Lung (tissue), 12 donors: ENCODE data around the gene COL25A1. TPM values are rescaled to one million over a fixed set of nuclear protein-coding genes. Genes with fewer than 3 reads are reported as not detected.

Experiments
- ATAC-seq: fragments of 200-7000 bp; cut with Tn5 transposase; one replicate; pipeline ENCODE4 v1.9.1; 2020; ENCODE audit warnings: moderate number of reproducible peaks; ENCODE audit not compliant: insufficient read depth, low FRiP score
- DNase-seq, 3 donors: peaks; one replicate each; pipeline ENCODE4 v3.0.0-alpha.2; 2013 to 2017
- H3K27ac ChIP-seq, 2 donors: one replicate each; pipeline ENCODE4 v1.5.1; 2013; ENCODE audit warnings: mild to moderate bottlenecking in 2 of 2, moderate library complexity in 2 of 2, control low read depth in 1 of 2, inconsistent platforms in 1 of 2, low read depth in 1 of 2, low read length in 1 of 2
- H3K27me3 ChIP-seq, 3 donors: one replicate each; pipeline ENCODE4 v1.5.1; 2013; ENCODE audit warnings: low read length in 2 of 3; ENCODE audit not compliant: control insufficient read depth in 3 of 3, insufficient read depth in 3 of 3
- H3K36me3 ChIP-seq, 4 donors: one replicate each; pipeline ENCODE4 v1.5.1; 2013; ENCODE audit warnings: low read length in 4 of 4, mild to moderate bottlenecking in 1 of 4, moderate library complexity in 1 of 4; ENCODE audit not compliant: control insufficient read depth in 4 of 4, insufficient read depth in 4 of 4
- H3K4me1 ChIP-seq, 5 donors: one replicate each; pipeline ENCODE4 v1.5.1; 2013; ENCODE audit warnings: low read length in 5 of 5, mild to moderate bottlenecking in 2 of 5, moderate library complexity in 1 of 5; ENCODE audit not compliant: control insufficient read depth in 5 of 5, insufficient read depth in 5 of 5
- H3K4me3 ChIP-seq: one replicate; pipeline ENCODE4 v1.5.1; 2013; ENCODE audit warnings: mild to moderate bottlenecking, control low read depth, moderate library complexity
- H3K9ac ChIP-seq, 2 donors: one replicate each; pipeline ENCODE4 v1.5.1; 2013; ENCODE audit warnings: low read length in 2 of 2, control low read depth in 1 of 2; ENCODE audit not compliant: insufficient read depth in 1 of 2
- H3K9me3 ChIP-seq, 4 donors: one replicate each; pipeline ENCODE4 v1.5.1; 2013; ENCODE audit warnings: low read length in 3 of 4, mild to moderate bottlenecking in 1 of 4, moderate library complexity in 1 of 4; ENCODE audit not compliant: control insufficient read depth in 4 of 4, insufficient read depth in 3 of 4
- WGBS, 2 donors: extraction: QIAGEN DNeasy Blood & Tissue Kit; methylation state at CpG; one replicate each; pipeline ENCODE4 v1.1.7; 2013; 5-methylcytosine and 5-hydroxymethylcytosine counted together
- polyA plus RNA-seq, 2 donors: library from polyadenylated mRNA; stranded (reverse); fragments of 200-250 nt; gene quantifications; one replicate each; pipeline ENCODE4 v1.2.1, GENCODE V29; 2013
- total RNA-seq, 2 donors: library from RNA; depleted of rRNA in 1 of 2; stranded (reverse); fragments of >200 nt in 1 of 2; gene quantifications; one replicate each; pipeline ENCODE4 v1.2.1, GENCODE V29; 2014 to 2021
- TF ChIP-seq, protein P1 (sequence below): IDR thresholded peaks from 2 replicates; pipeline ENCODE4 v1.5.1; 2012; ENCODE audit warnings: mild to moderate bottlenecking; ENCODE audit errors: control extremely low read depth, extremely low read depth
- donor health status: control.
- donor health status: control.
- donor health status: Bipolar disorder and iron deficiency.
- donor health status: healthy.
- donor health status: DM: yes; HTN: yes; CAD: no.

Gene COL25A1
- total and polyA plus RNA-seq, 4 donors, result 0.06 to 3.5 (median 1.8) TPM

- 93 to 98% methylated on average over 2 of the region's 2 CpGs for WGBS, 2 donors
- Histone ChIP-seq H3K4me1 (peaks cover 0 to 7% (median 0%) of the 10 kb centered on the region in 5 donors), H3K36me3 (no peaks in the 10 kb centered on the region), H3K27me3 (no peaks in the 10 kb centered on the region), H3K9ac (no peak overlapping the region), H3K4me3 (no peak overlapping the region), H3K9me3 (peaks cover 0 to 2% (median 0%) of the 10 kb centered on the region in 4 donors), H3K27ac (no peak overlapping the region)
- ATAC-seq (no peak), DNase-seq (no peak)
- TF ChIP-seq, protein P1, sequence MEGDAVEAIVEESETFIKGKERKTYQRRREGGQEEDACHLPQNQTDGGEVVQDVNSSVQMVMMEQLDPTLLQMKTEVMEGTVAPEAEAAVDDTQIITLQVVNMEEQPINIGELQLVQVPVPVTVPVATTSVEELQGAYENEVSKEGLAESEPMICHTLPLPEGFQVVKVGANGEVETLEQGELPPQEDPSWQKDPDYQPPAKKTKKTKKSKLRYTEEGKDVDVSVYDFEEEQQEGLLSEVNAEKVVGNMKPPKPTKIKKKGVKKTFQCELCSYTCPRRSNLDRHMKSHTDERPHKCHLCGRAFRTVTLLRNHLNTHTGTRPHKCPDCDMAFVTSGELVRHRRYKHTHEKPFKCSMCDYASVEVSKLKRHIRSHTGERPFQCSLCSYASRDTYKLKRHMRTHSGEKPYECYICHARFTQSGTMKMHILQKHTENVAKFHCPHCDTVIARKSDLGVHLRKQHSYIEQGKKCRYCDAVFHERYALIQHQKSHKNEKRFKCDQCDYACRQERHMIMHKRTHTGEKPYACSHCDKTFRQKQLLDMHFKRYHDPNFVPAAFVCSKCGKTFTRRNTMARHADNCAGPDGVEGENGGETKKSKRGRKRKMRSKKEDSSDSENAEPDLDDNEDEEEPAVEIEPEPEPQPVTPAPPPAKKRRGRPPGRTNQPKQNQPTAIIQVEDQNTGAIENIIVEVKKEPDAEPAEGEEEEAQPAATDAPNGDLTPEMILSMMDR, result no peak
Observed at GRCh38 chr4:108946237-108946636, 356.2 kb downstream of the COL25A1 start.

GRCh38 chr4:108943976-108944591 is 358.4 kb downstream of the COL25A1 start:
- Histone ChIP-seq H3K27ac (no peak overlapping the region), H3K4me1 (peaks cover 0 to 7% (median 0%) of the 10 kb centered on the region in 5 donors), H3K4me3 (no peak overlapping the region), H3K27me3 (no peaks in the 10 kb centered on the region), H3K9ac (no peak overlapping the region), H3K36me3 (no peaks in the 10 kb centered on the region), H3K9me3 (no peaks in the 10 kb centered on the region)
- TF ChIP-seq, protein P1, result no peak
- ATAC-seq, result no peak
- WGBS, 2 donors, result 73 to 80% methylated on average over 4 of the region's 4 CpGs
- peak in 2 of 3 donors; percentile 16 to 18 for DNase-seq

DNA sequence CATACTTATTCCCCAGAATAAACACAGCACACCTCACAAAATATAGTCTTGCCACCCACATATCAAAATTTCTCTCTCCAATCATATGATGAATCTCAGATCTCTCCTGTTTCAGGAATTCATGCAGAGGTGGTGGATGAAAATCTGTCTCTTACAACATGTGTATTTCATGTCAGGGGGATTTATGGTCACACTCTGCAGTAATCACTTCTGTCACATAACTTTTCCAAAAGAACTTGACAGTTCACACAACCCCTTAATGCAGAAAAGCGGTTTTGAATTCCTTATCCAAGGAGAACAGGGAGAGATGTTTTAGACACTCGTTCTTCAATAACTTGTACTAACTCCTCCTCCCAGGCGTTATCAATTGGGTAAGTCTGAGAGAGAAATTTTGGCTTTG is 359.1 kb downstream of the COL25A1 start:
- peaks cover 0 to 7% (median 0%) of the 10 kb centered on the region in 5 donors for H3K4me1 ChIP-seq
- H3K36me3 ChIP-seq, result no peaks in the 10 kb centered on the region
- DNase-seq (no peak), ATAC-seq (no peak)
- H3K27me3 ChIP-seq, result no peaks in the 10 kb centered on the region
- TF ChIP-seq, protein P1, result no peak
- WGBS, 2 donors, result 88 to 89% methylated on average over 3 of the region's 3 CpGs
- no peak overlapping the region for H3K4me3 ChIP-seq
- H3K27ac ChIP-seq, result no peak overlapping the region
- H3K9me3 ChIP-seq, result no peaks in the 10 kb centered on the region
- no peak overlapping the region for H3K9ac ChIP-seq
